ENCODE data around the gene RAB7A. TPM values are rescaled to one million over a fixed set of nuclear protein-coding genes. Genes with fewer than 3 reads are reported as not detected.

RAB7A gene
- polyA plus RNA-seq, 3 donors, result 192 to 261 (median 223) TPM

DNA sequence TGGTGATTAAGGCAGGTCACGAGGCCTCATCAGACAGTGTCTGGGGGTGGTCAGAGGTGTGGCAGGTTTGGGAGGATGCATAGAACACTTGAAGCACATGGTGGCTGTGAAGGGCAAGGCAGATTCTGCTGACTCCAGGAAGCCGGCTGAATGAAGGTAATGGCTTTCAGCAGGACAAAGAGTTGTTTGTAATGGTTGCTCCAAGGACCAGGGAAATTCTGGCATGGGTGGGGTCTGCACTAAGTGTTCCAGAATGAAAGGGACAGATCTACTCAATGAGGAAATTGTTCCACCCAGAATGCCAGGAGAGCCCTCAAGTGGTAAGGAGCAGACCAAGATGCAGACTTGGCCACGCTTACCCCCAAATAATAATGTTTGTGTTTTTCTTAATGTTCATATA lies 82.7 kb downstream of the RAB7A start:
- Histone ChIP-seq H3K9ac (ENCODE audit: insufficient read depth, low read length, poor library complexity, severe bottlenecking) (no peak overlapping the region), H3K27ac (ENCODE audit: low read depth in 1 of 2, low read length in 2 of 2) (peak overlapping the region in 1 of 2 donors; percentile 64), H3K4me1 (ENCODE audit: control insufficient read depth in 1 of 2, insufficient read depth in 2 of 2, low read length in 2 of 2) (peaks cover 53 to 76% of the 10 kb centered on the region in 2 donors), H3K4me3 (replicated peaks in 1 of 3; ENCODE audit: low read depth in 2 of 3, low read length in 3 of 3) (no peak overlapping the region), H3K4me2 (replicated peaks; ENCODE audit: extremely low read depth, low read length, poor library complexity, severe bottlenecking) (no peak overlapping the region), H3K27me3 (ENCODE audit: control insufficient read depth in 2 of 2, insufficient read depth in 2 of 2, low read length in 2 of 2) (no peaks in the 10 kb centered on the region), H3K36me3 (replicated peaks in 1 of 2; ENCODE audit: control insufficient read depth in 1 of 2, insufficient read depth in 2 of 2, low read length in 2 of 2) (peaks cover 48 to 62% of the 10 kb centered on the region in 2 donors), H4K20me1 (ENCODE audit: insufficient read depth, low read length) (peaks cover 83% of the 10 kb centered on the region), H2AFZ (ENCODE audit: insufficient read depth, low read depth, low read length, poor library complexity, severe bottlenecking) (no peak overlapping the region), H3K79me2 (ENCODE audit: insufficient read depth, low read length) (peaks cover 58% of the 10 kb centered on the region), H3K9me3 (replicated peaks in 1 of 2; ENCODE audit: control insufficient read depth in 1 of 2, insufficient read depth in 1 of 2, low read length in 2 of 2) (no peaks in the 10 kb centered on the region)
- Mint-ChIP-seq H3K4me1 (peaks cover 75% of the 10 kb centered on the region), H3K27ac (peak overlapping the region in 6 of 7 donors; percentile 28 to 84 (median 54)), H3K9me3 (no peaks in the 10 kb centered on the region), H3K36me3 (peaks cover 73 to 87% of the 10 kb centered on the region in 2 donors), H3K4me3 (no peak overlapping the region), H3K27me3 (ENCODE audit: low read depth in 3 of 3) (peaks cover 0 to 2% (median 0%) of the 10 kb centered on the region in 3 donors)
- intact Hi-C loops (cut with micrococcal nuclease), result loop anchor here in 1 of 2 donors (5.0 kb wide), 1 partner anchor 731 kb away; no protein-coding TSS in a partner anchor
- no peak for DNase-seq
- 89% methylated on average over 2 of the region's 3 CpGs for WGBS (ENCODE audit: insufficient coverage)
- TF ChIP-seq, protein P1, sequence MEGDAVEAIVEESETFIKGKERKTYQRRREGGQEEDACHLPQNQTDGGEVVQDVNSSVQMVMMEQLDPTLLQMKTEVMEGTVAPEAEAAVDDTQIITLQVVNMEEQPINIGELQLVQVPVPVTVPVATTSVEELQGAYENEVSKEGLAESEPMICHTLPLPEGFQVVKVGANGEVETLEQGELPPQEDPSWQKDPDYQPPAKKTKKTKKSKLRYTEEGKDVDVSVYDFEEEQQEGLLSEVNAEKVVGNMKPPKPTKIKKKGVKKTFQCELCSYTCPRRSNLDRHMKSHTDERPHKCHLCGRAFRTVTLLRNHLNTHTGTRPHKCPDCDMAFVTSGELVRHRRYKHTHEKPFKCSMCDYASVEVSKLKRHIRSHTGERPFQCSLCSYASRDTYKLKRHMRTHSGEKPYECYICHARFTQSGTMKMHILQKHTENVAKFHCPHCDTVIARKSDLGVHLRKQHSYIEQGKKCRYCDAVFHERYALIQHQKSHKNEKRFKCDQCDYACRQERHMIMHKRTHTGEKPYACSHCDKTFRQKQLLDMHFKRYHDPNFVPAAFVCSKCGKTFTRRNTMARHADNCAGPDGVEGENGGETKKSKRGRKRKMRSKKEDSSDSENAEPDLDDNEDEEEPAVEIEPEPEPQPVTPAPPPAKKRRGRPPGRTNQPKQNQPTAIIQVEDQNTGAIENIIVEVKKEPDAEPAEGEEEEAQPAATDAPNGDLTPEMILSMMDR (IDR thresholded peaks at IDR 0.05), result no peak

DNA sequence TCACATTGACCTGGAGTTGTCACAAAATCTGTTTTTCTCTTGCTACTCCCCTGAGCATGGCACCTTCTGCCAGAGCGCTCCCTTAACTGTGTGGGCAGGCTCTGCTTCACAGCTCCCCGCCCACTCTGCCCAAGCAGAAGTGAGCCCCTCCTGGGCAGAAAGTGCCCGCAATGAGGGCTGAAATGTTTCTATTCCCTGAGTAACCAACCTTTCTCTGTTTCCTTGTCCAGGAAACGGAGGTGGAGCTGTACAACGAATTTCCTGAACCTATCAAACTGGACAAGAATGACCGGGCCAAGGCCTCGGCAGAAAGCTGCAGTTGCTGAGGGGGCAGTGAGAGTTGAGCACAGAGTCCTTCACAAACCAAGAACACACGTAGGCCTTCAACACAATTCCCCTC lies 87.1 kb downstream of the RAB7A start:
- H3K4me1 Mint-ChIP-seq, result peaks cover 55% of the 10 kb centered on the region
- WGBS (ENCODE audit: insufficient coverage), result 49% methylated on average over 3 of the region's 8 CpGs
- peaks cover 33 to 53% of the 10 kb centered on the region in 2 donors for H3K4me1 ChIP-seq (ENCODE audit: control insufficient read depth in 1 of 2, insufficient read depth in 2 of 2, low read length in 2 of 2)
- H2AFZ ChIP-seq (ENCODE audit: insufficient read depth, low read depth, low read length, poor library complexity, severe bottlenecking), result no peak overlapping the region
- H3K9ac ChIP-seq (ENCODE audit: insufficient read depth, low read length, poor library complexity, severe bottlenecking), result no peak overlapping the region
- no peaks in the 10 kb centered on the region for H3K9me3 Mint-ChIP-seq
- peaks cover 0 to 2% (median 0%) of the 10 kb centered on the region in 3 donors for H3K27me3 Mint-ChIP-seq (ENCODE audit: low read depth in 3 of 3)
- peaks cover 61 to 84% of the 10 kb centered on the region in 2 donors for H3K36me3 ChIP-seq (replicated peaks in 1 of 2; ENCODE audit: control insufficient read depth in 1 of 2, insufficient read depth in 2 of 2, low read length in 2 of 2)
- H3K27me3 ChIP-seq (ENCODE audit: control insufficient read depth in 2 of 2, insufficient read depth in 2 of 2, low read length in 2 of 2), result no peaks in the 10 kb centered on the region
- H3K27ac ChIP-seq (ENCODE audit: low read depth in 1 of 2, low read length in 2 of 2), result peak overlapping the region in 1 of 2 donors; percentile 38
- H3K9me3 ChIP-seq (replicated peaks in 1 of 2; ENCODE audit: control insufficient read depth in 1 of 2, insufficient read depth in 1 of 2, low read length in 2 of 2), result no peaks in the 10 kb centered on the region
- TF ChIP-seq, protein P1 (IDR thresholded peaks at IDR 0.05), result no peak
- DNase-seq, result no peak
- no peak overlapping the region for H3K4me2 ChIP-seq (replicated peaks; ENCODE audit: extremely low read depth, low read length, poor library complexity, severe bottlenecking)
- peaks cover 75 to 89% of the 10 kb centered on the region in 2 donors for H3K36me3 Mint-ChIP-seq
- peaks cover 31% of the 10 kb centered on the region for H3K79me2 ChIP-seq (ENCODE audit: insufficient read depth, low read length)
- intact Hi-C loops (cut with micrococcal nuclease), result loop anchor here in 1 of 2 donors (5.0 kb wide), 1 partner anchor 34 kb away; no protein-coding TSS in a partner anchor
- H3K27ac Mint-ChIP-seq, result peak overlapping the region in 6 of 7 donors; percentile 48 to 91 (median 70)
- H4K20me1 ChIP-seq (ENCODE audit: insufficient read depth, low read length), result peaks cover 69% of the 10 kb centered on the region
- H3K4me3 ChIP-seq (replicated peaks in 1 of 3; ENCODE audit: low read depth in 2 of 3, low read length in 3 of 3), result no peak overlapping the region
- no peak overlapping the region for H3K4me3 Mint-ChIP-seq

All from CD14-positive monocyte (primary cell).